ENCODE results near the gene RPTOR.

RPTOR gene

GRCh38 chr17:80969674-80970043 lies 425.0 kb downstream of the RPTOR start:
- Histone ChIP-seq H3K9ac (ENCODE audit: insufficient read length) (no peak overlapping the region), H3K9me3 (ENCODE audit: low read depth, low read length) (no peaks in the 10 kb centered on the region), H3K27ac (no peak overlapping the region), H3K36me3 (ENCODE audit: insufficient read depth, low read length) (no peaks in the 10 kb centered on the region), H3K4me3 (no peak overlapping the region)
- TF ChIP-seq EZH2 (IDR thresholded peaks at IDR 0.05) (no peak), POLR2AphosphoS5 (IDR thresholded peaks at IDR 0.05; ENCODE audit: borderline replicate concordance, low read depth, low read length) (no peak), FOXP2 (optimal IDR thresholded peaks at IDR 0.05; ENCODE audit: control extremely low read depth, extremely low read length, insufficient read depth) (no peak)
- no peak for DNase-seq (ENCODE audit: low read depth, low spot score)

- no peak for DNase-seq (ENCODE audit: low read depth, low spot score)
- no peaks in the 10 kb centered on the region for H3K36me3 ChIP-seq (ENCODE audit: insufficient read depth, low read length)
- no peak for TF ChIP-seq POLR2AphosphoS5 (IDR thresholded peaks at IDR 0.05; ENCODE audit: borderline replicate concordance, low read depth, low read length)
- TF ChIP-seq EZH2 (IDR thresholded peaks at IDR 0.05), result no peak
- TF ChIP-seq FOXP2 (optimal IDR thresholded peaks at IDR 0.05; ENCODE audit: control extremely low read depth, extremely low read length, insufficient read depth), result no peak
- no peak overlapping the region for H3K27ac ChIP-seq
- no peak overlapping the region for H3K4me3 ChIP-seq
- no peaks in the 10 kb centered on the region for H3K9me3 ChIP-seq (ENCODE audit: low read depth, low read length)
- no peak overlapping the region for H3K9ac ChIP-seq (ENCODE audit: insufficient read length)
Measured at GRCh38 chr17:80970044-80970761, 425.6 kb downstream of the RPTOR start.

- Histone ChIP-seq H3K4me3 (no peak overlapping the region), H3K9me3 (ENCODE audit: low read depth, low read length) (no peaks in the 10 kb centered on the region), H3K27ac (no peak overlapping the region), H3K9ac (ENCODE audit: insufficient read length) (no peak overlapping the region), H3K36me3 (ENCODE audit: insufficient read depth, low read length) (no peaks in the 10 kb centered on the region)
- TF ChIP-seq POLR2AphosphoS5 (IDR thresholded peaks at IDR 0.05; ENCODE audit: borderline replicate concordance, low read depth, low read length), result no peak
- no peak for TF ChIP-seq FOXP2 (optimal IDR thresholded peaks at IDR 0.05; ENCODE audit: control extremely low read depth, extremely low read length, insufficient read depth)
- no peak for TF ChIP-seq EZH2 (IDR thresholded peaks at IDR 0.05)
- DNase-seq (ENCODE audit: low read depth, low spot score), result no peak
Measured at GRCh38 chr17:80970762-80971703, 426.4 kb downstream of the RPTOR start.

GRCh38 chr17:80971704-80972304 lies 427.2 kb downstream of the RPTOR start:
- TF ChIP-seq FOXP2 (optimal IDR thresholded peaks at IDR 0.05; ENCODE audit: control extremely low read depth, extremely low read length, insufficient read depth) (no peak), EZH2 (IDR thresholded peaks at IDR 0.05) (no peak), POLR2AphosphoS5 (IDR thresholded peaks at IDR 0.05; ENCODE audit: borderline replicate concordance, low read depth, low read length) (no peak)
- Histone ChIP-seq H3K27ac (no peak overlapping the region), H3K4me3 (no peak overlapping the region), H3K9me3 (ENCODE audit: low read depth, low read length) (no peaks in the 10 kb centered on the region), H3K36me3 (ENCODE audit: insufficient read depth, low read length) (no peaks in the 10 kb centered on the region), H3K9ac (ENCODE audit: insufficient read length) (no peak overlapping the region)
- no peak for DNase-seq (ENCODE audit: low read depth, low spot score)

- H3K36me3 ChIP-seq (ENCODE audit: insufficient read depth, low read length), result no peaks in the 10 kb centered on the region
- no peak overlapping the region for H3K27ac ChIP-seq
- TF ChIP-seq POLR2AphosphoS5 (IDR thresholded peaks at IDR 0.05; ENCODE audit: borderline replicate concordance, low read depth, low read length) (no peak), EZH2 (IDR thresholded peaks at IDR 0.05) (no peak), FOXP2 (optimal IDR thresholded peaks at IDR 0.05; ENCODE audit: control extremely low read depth, extremely low read length, insufficient read depth) (no peak)
- DNase-seq (ENCODE audit: low read depth, low spot score), result no peak
- H3K9me3 ChIP-seq (ENCODE audit: low read depth, low read length), result no peaks in the 10 kb centered on the region
- H3K9ac ChIP-seq (ENCODE audit: insufficient read length), result no peak overlapping the region
- no peak overlapping the region for H3K4me3 ChIP-seq
Measured at GRCh38 chr17:80976701-80977100, 432.1 kb downstream of the RPTOR start.

GRCh38 chr17:80977172-80977571 lies 432.5 kb downstream of the RPTOR start:
- no peak overlapping the region for H3K4me3 ChIP-seq

GRCh38 chr17:80978499-80979497 lies 434.2 kb downstream of the RPTOR start:
- no peak for DNase-seq (ENCODE audit: low read depth, low spot score)
- H3K4me3 ChIP-seq, result no peak overlapping the region
- H3K27ac ChIP-seq, result no peak overlapping the region
- H3K9me3 ChIP-seq (ENCODE audit: low read depth, low read length), result no peaks in the 10 kb centered on the region
- TF ChIP-seq POLR2AphosphoS5 (IDR thresholded peaks at IDR 0.05; ENCODE audit: borderline replicate concordance, low read depth, low read length) (no peak), EZH2 (IDR thresholded peaks at IDR 0.05) (no peak), FOXP2 (optimal IDR thresholded peaks at IDR 0.05; ENCODE audit: control extremely low read depth, extremely low read length, insufficient read depth) (no peak)
- H3K36me3 ChIP-seq (ENCODE audit: insufficient read depth, low read length), result no peaks in the 10 kb centered on the region
- no peak overlapping the region for H3K9ac ChIP-seq (ENCODE audit: insufficient read length)

More at GRCh38 chr17:80977172-80977571, 432.5 kb downstream of the RPTOR start:
- no peak for DNase-seq (ENCODE audit: low read depth, low spot score)
- no peak for TF ChIP-seq FOXP2 (optimal IDR thresholded peaks at IDR 0.05; ENCODE audit: control extremely low read depth, extremely low read length, insufficient read depth)
- TF ChIP-seq POLR2AphosphoS5 (IDR thresholded peaks at IDR 0.05; ENCODE audit: borderline replicate concordance, low read depth, low read length), result no peak
- TF ChIP-seq EZH2 (IDR thresholded peaks at IDR 0.05), result no peak
- no peaks in the 10 kb centered on the region for H3K9me3 ChIP-seq (ENCODE audit: low read depth, low read length)
- no peak overlapping the region for H3K27ac ChIP-seq
- no peaks in the 10 kb centered on the region for H3K36me3 ChIP-seq (ENCODE audit: insufficient read depth, low read length)
- H3K9ac ChIP-seq (ENCODE audit: insufficient read length), result no peak overlapping the region
